ENCODE data around the gene MMGT1.

DNA sequence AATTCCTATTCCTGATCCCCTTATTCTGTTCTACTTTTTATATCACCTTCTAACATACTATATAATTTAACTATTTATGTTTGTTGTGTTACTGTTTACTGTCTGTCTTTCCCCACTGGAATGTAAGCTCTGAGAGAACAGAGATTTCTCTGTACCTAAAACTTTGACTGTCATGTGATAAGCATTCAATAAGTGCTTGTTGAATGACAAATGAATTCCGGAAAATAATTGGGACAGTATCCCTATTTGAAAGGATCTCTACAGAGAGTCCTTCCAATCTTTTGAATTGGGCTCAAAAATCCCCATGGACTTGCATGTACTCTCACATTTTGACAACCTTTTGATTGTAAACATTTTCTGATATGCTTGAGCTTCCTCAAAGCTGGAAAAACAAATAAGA lies 1.6 kb upstream of the MMGT1 start:
- TF ChIP-seq, protein P1, sequence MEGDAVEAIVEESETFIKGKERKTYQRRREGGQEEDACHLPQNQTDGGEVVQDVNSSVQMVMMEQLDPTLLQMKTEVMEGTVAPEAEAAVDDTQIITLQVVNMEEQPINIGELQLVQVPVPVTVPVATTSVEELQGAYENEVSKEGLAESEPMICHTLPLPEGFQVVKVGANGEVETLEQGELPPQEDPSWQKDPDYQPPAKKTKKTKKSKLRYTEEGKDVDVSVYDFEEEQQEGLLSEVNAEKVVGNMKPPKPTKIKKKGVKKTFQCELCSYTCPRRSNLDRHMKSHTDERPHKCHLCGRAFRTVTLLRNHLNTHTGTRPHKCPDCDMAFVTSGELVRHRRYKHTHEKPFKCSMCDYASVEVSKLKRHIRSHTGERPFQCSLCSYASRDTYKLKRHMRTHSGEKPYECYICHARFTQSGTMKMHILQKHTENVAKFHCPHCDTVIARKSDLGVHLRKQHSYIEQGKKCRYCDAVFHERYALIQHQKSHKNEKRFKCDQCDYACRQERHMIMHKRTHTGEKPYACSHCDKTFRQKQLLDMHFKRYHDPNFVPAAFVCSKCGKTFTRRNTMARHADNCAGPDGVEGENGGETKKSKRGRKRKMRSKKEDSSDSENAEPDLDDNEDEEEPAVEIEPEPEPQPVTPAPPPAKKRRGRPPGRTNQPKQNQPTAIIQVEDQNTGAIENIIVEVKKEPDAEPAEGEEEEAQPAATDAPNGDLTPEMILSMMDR (IDR thresholded peaks at IDR 0.05), result no peak
- no peak for TF ChIP-seq ZFX (IDR thresholded peaks at IDR 0.05; ENCODE audit: borderline replicate concordance)
